A549 (cell line): ENCODE results near the gene EPHB1. TPM values are rescaled to one million over a fixed set of nuclear protein-coding genes. Genes with fewer than 3 reads are reported as not detected.

ENCODE experiments used
- ATAC-seq, 2 experiments: fragments of 200-7000 bp in 1 of 2; fragments of >200 bp in 1 of 2; cut with Nextera tagmentation in 1 of 2; cut with Tn5 transposase in 1 of 2; 3 replicates each; pipeline versions ENCODE4 v1.8.0 to v1.9.1; 2018 to 2020; ENCODE audit warnings: mild to moderate bottlenecking in 1 of 2, moderate library complexity in 1 of 2
- CTCF ChIA-PET: fragments of 300-600 bp; sonication (Branson Sonifier 250); formaldehyde crosslinking; extraction: SDS; loops from one replicate; lab custom pipeline; 2021; ENCODE audit warnings: antibody characterized with exemption, inconsistent platforms; lab: Yijun Ruan, JAX
- POLR2A ChIA-PET: fragments of 350-600 bp; formaldehyde crosslinking; extraction: SDS; loops from one replicate; lab custom pipeline; 2021; ENCODE audit warnings: antibody characterized with exemption, inconsistent platforms; lab: Yijun Ruan, JAX
- DNase-seq, 2 experiments: peaks; one replicate each; pipeline versions ENCODE4 v3.0.0 to v3.0.0-alpha.2; 2011 to 2016; ENCODE audit warnings: low read depth in 1 of 2, low spot score in 1 of 2
- FAIRE-seq: peaks from 2 replicates; lab custom pipeline; 2011; peaks lifted over from hg19 to GRCh38; lab: Jason Lieb, UNC
- H3K27ac ChIP-seq, 2 experiments: fragments of >200 bp; sonication (Bioruptor Twin); formaldehyde crosslinking; 3 replicates each; pipeline ENCODE4 v1.5.1; 2016 to 2017
- H3K4me1 ChIP-seq: fragments of >200 bp; sonication (Bioruptor Twin); formaldehyde crosslinking; 3 replicates; pipeline ENCODE4 v1.6.1; 2016
- H3K4me2 ChIP-seq: fragments of >200 bp; sonication (Bioruptor Twin); formaldehyde crosslinking; 3 replicates; pipeline ENCODE4 v1.6.1; 2016
- H3K4me3 ChIP-seq: fragments of >200 bp; sonication (Bioruptor Twin); formaldehyde crosslinking; 3 replicates; pipeline ENCODE4 v1.5.1; 2016
- H3K9me3 ChIP-seq: fragments of >200 bp; sonication (Bioruptor Twin); formaldehyde crosslinking; 3 replicates; pipeline ENCODE4 v1.6.1; 2016
- BCL3 ChIP-seq: fragments of >200 bp; sonication (Bioruptor Twin); formaldehyde crosslinking; IDR thresholded peaks from 3 replicates; pipeline ENCODE4 v1.6.1; 2016
- BHLHE40 ChIP-seq: IDR thresholded peaks from 2 replicates; pipeline ENCODE4 v1.6.1; 2012; ENCODE audit warnings: low read depth, low read length, inconsistent platforms
- CBX2 ChIP-seq: fragments of 200-600 bp; sonication (generic); IDR thresholded peaks from 2 replicates; pipeline ENCODE4 v1.6.1; 2016; ENCODE audit warnings: low read depth, mild to moderate bottlenecking, borderline replicate concordance
- CBX8 ChIP-seq: fragments of 200-600 bp; sonication (generic); IDR thresholded peaks from 2 replicates; pipeline ENCODE4 v1.6.1; 2016
- CHD4 ChIP-seq: fragments of 200-600 bp; sonication (generic); IDR thresholded peaks from 2 replicates; pipeline ENCODE4 v1.6.1; 2016; ENCODE audit warnings: antibody characterized with exemption, mild to moderate bottlenecking, borderline replicate concordance
- E2F6 ChIP-seq: IDR thresholded peaks from 2 replicates; pipeline ENCODE4 v1.6.1; 2012; ENCODE audit warnings: low read depth, borderline replicate concordance
- EP300 ChIP-seq, 2 experiments: fragments of >200 bp; sonication (Bioruptor Twin); formaldehyde crosslinking; IDR thresholded peaks; 2 replicates in 1 of 2; 3 replicates in 1 of 2; pipeline ENCODE4 v1.6.1; 2016 to 2017
- FOSB ChIP-seq: fragments of 250-450 bp; sonication (Bioruptor Pico); IDR thresholded peaks from 2 replicates; pipeline ENCODE4 v1.5.0; 2020; ENCODE audit warnings: mild to moderate bottlenecking, moderate library complexity
- GATA3 ChIP-seq: IDR thresholded peaks from 2 replicates; pipeline ENCODE4 v1.6.1; 2012; ENCODE audit warnings: borderline replicate concordance
- HOXB5 ChIP-seq: fragments of 250-450 bp; sonication (Bioruptor Pico); IDR thresholded peaks from 2 replicates; pipeline ENCODE4 v1.5.0; 2020; ENCODE audit warnings: mild to moderate bottlenecking, moderate library complexity
- JUN ChIP-seq, 2 experiments: fragments of >200 bp; sonication (Bioruptor Twin); formaldehyde crosslinking; IDR thresholded peaks; 2 replicates in 1 of 2; 3 replicates in 1 of 2; pipeline ENCODE4 v1.6.1; 2016 to 2017
- KDM5A ChIP-seq: fragments of 200-600 bp; sonication (generic); IDR thresholded peaks from 2 replicates; pipeline ENCODE4 v1.6.1; 2016; ENCODE audit warnings: antibody characterized with exemption, mild to moderate bottlenecking
- MAFK ChIP-seq: fragments of 450-650 bp; IDR thresholded peaks from 2 replicates; pipeline ENCODE4 v1.6.1; 2014; ENCODE audit not compliant: partially characterized antibody
- PHF8 ChIP-seq: fragments of 200-600 bp; sonication (generic); IDR thresholded peaks from 2 replicates; pipeline ENCODE4 v1.6.1; 2016; ENCODE audit warnings: low read depth, mild to moderate bottlenecking, antibody characterized with exemption, moderate library complexity, borderline replicate concordance
- POLR2AphosphoS2 ChIP-seq: conservative IDR thresholded peaks from 2 replicates; pipeline ENCODE4 v1.6.1; 2012; ENCODE audit warnings: low read length, improper control_type of control experiment, inconsistent platforms
- REST ChIP-seq: fragments of 200-600 bp; sonication (generic); IDR thresholded peaks from 2 replicates; pipeline ENCODE4 v1.6.1; 2016; ENCODE audit warnings: antibody characterized with exemption, mild to moderate bottlenecking, moderate library complexity
- RNF2 ChIP-seq: fragments of 200-600 bp; sonication (generic); IDR thresholded peaks from 2 replicates; pipeline ENCODE4 v1.6.1; 2016; ENCODE audit warnings: low read depth, mild to moderate bottlenecking, antibody characterized with exemption, moderate library complexity, borderline replicate concordance
- TP53 ChIP-seq: fragments of 250-450 bp; sonication (Bioruptor Pico); IDR thresholded peaks from 2 replicates; pipeline ENCODE4 v1.5.0; 2021; ENCODE audit warnings: mild to moderate bottlenecking, moderate library complexity
- USF2 ChIP-seq: fragments of 450-650 bp; IDR thresholded peaks from 2 replicates; pipeline ENCODE4 v1.6.1; 2014; ENCODE audit warnings: antibody characterized with exemption
- ZFP36 ChIP-seq: fragments of 450-650 bp; IDR thresholded peaks from 2 replicates; pipeline ENCODE4 v1.6.1; 2014; ENCODE audit warnings: borderline replicate concordance; ENCODE audit not compliant: partially characterized antibody
- whole genome bisulfite sequencing: methylation state at CpG from one replicate; pipeline ENCODE4 v1.1.6; 2017; ENCODE audit errors: missing lambda C conversion rate; 5-methylcytosine and 5-hydroxymethylcytosine counted together
- polyA plus RNA-seq, 4 experiments: library from polyadenylated mRNA; depleted of rRNA in 3 of 4; stranded (reverse); fragments of >200 nt; fragmentation: RNase III in 1 of 4; extraction: RNeasy Plus Mini Kit Qiagen cat#74134 plus additional on column Dnase treatment in 1 of 4; gene quantifications; 2 replicates in 3 of 4; 3 replicates in 1 of 4; pipeline ENCODE4 v1.2.3, GENCODE V29; 2011 to 2017

Gene EPHB1
- polyA plus RNA-seq, 2 of the 4 experiments (the other 2 are of a cell fraction): 0.18 to 0.21 TPM

- H3K4me1 ChIP-seq: no peaks in the 10 kb centered on the region
- FAIRE-seq: no peak
- POLR2A ChIA-PET: no interaction called here
- no peaks in the 10 kb centered on the region for H3K9me3 ChIP-seq
- ATAC-seq: no peak
- 0% methylated on average over 1 of the region's 1 CpG for WGBS
- H3K27ac ChIP-seq: no peak overlapping the region
- CTCF ChIA-PET: no interaction called here
- no peak for DNase-seq
- H3K4me3 ChIP-seq: no peak overlapping the region
- no peak overlapping the region for H3K4me2 ChIP-seq
- TF ChIP-seq HOXB5 (CRISPR knock-in tag) (no peak), GATA3 (no peak), MAFK (peak; percentile 25), TP53 (no peak), USF2 (no peak)
- TF ChIP-seq, all 56 proteins: peak for 1
These were observed 78.7 kb downstream of the EPHB1 start for GRCh38 chr3:134873789-134874188.

GRCh38 chr3:134874737-134875413 is 79.8 kb downstream of the EPHB1 start:
- H3K4me2 ChIP-seq: no peak overlapping the region
- DNase-seq: no peak

More at GRCh38 chr3:134874737-134875413, 79.8 kb downstream of the EPHB1 start:
- WGBS: 28% methylated on average over 9 of the region's 10 CpGs
- no peak for FAIRE-seq
- no peak for ATAC-seq
- CTCF ChIA-PET: no interaction called here
- Histone ChIP-seq H3K4me1 (no peaks in the 10 kb centered on the region), H3K4me3 (no peak overlapping the region), H3K27ac (no peak overlapping the region), H3K9me3 (no peaks in the 10 kb centered on the region)
- POLR2A ChIA-PET: no interaction called here
- TF ChIP-seq POLR2AphosphoS2 (no peak), BCL3 (no peak), KDM5A (no peak), RNF2 (no peak), FOSB (CRISPR knock-in tag) (no peak), CHD4 (no peak), CBX2 (no peak), PHF8 (no peak), EP300 (IDR thresholded peaks at IDR 0.05) (no peak), ZFP36 (no peak), REST (no peak), BHLHE40 (no peak), CBX8 (no peak), E2F6 (no peak), JUN (IDR thresholded peaks at IDR 0.05) (no peak)
